SK-N-SH (cell line): ENCODE results near the gene CARM1. TPM values are rescaled to one million over a fixed set of nuclear protein-coding genes. Genes with fewer than 3 reads are reported as not detected.

Experiments
- CTCF ChIA-PET: fragments of 300-600, 350-600 bp; formaldehyde crosslinking; extraction: SDS; loops from one replicate; lab custom pipeline; 2021; lab: Yijun Ruan, JAX
- POLR2A ChIA-PET: fragments of 350-600 bp; sonication (Branson Sonifier 250); formaldehyde crosslinking; extraction: SDS; loops from one replicate; lab custom pipeline; 2020; ENCODE audit warnings: antibody characterized with exemption, inconsistent platforms; lab: Yijun Ruan, JAX
- DNase-seq: peaks from one replicate; pipeline ENCODE4 v3.0.0; 2012
- H2AFZ ChIP-seq: fragments of 200-600 bp; sonication (generic); 2 replicates; pipeline ENCODE4 v1.8.1; 2016; ENCODE audit warnings: antibody characterized with exemption, mild to moderate bottlenecking, low read depth
- H3F3A ChIP-seq: fragments of 200-600 bp; sonication (generic); replicated peaks from 2 replicates; pipeline ENCODE3; 2016; ENCODE audit warnings: antibody characterized with exemption, mild to moderate bottlenecking; ENCODE audit not compliant: insufficient read depth
- H3K27ac ChIP-seq, 2 experiments: fragments of 200-500 bp in 1 of 2; fragments of 200-600 bp in 1 of 2; sonication (Bioruptor generic) in 1 of 2; sonication (generic), shearing (Covaris generic) in 1 of 2; 2 replicates each; pipeline versions ENCODE4 v1.5.1 to v1.6.1; 2014 to 2016; ENCODE audit warnings: low read depth in 2 of 2, inconsistent platforms in 1 of 2, low read length in 1 of 2, mild to moderate bottlenecking in 1 of 2, mixed read lengths in 1 of 2
- H3K27me3 ChIP-seq: fragments of 200-600 bp; sonication (generic), shearing (Covaris generic); 2 replicates; pipeline ENCODE4 v1.6.1; 2016; ENCODE audit warnings: mixed run types; ENCODE audit not compliant: insufficient read depth
- H3K36me3 ChIP-seq, 2 experiments: fragments of 200-500 bp in 1 of 2; fragments of 200-600 bp in 1 of 2; sonication (Bioruptor generic) in 1 of 2; sonication (generic) in 1 of 2; replicated peaks in 1 of 2; 2 replicates each; pipeline versions ENCODE3 to v1.5.1; 2014 to 2016; ENCODE audit warnings: low read length in 1 of 2, mild to moderate bottlenecking in 1 of 2; ENCODE audit not compliant: insufficient read depth in 2 of 2, control insufficient read depth in 1 of 2
- H3K4me1 ChIP-seq, 2 experiments: fragments of 200-500 bp in 1 of 2; fragments of 200-600 bp in 1 of 2; sonication (Bioruptor generic) in 1 of 2; sonication (generic), shearing (Covaris generic) in 1 of 2; 2 replicates each; pipeline versions ENCODE4 v1.5.1 to v1.6.1; 2014 to 2016; ENCODE audit warnings: low read depth in 1 of 2, low read length in 1 of 2, mixed run types in 1 of 2; ENCODE audit not compliant: insufficient read depth in 2 of 2, control insufficient read depth in 1 of 2
- H3K4me2 ChIP-seq: fragments of 200-600 bp; sonication (generic), shearing (Covaris generic); 2 replicates; pipeline ENCODE4 v1.6.1; 2017; ENCODE audit warnings: mixed run types
- H3K4me3 ChIP-seq, 2 experiments: fragments of 200-500 bp in 1 of 2; fragments of 200-600 bp in 1 of 2; sonication (Bioruptor generic) in 1 of 2; sonication (generic), shearing (Covaris generic) in 1 of 2; 2 replicates each; pipeline versions ENCODE4 v1.5.1 to v1.8.1; 2014 to 2016; ENCODE audit warnings: low read depth in 2 of 2, inconsistent platforms in 1 of 2, low read length in 1 of 2, mild to moderate bottlenecking in 1 of 2, mixed read lengths in 1 of 2, moderate library complexity in 1 of 2
- H3K79me2 ChIP-seq: fragments of 200-600 bp; sonication (generic); 2 replicates; pipeline ENCODE4 v1.8.1; 2017; ENCODE audit warnings: mild to moderate bottlenecking; ENCODE audit not compliant: insufficient read depth
- H3K9ac ChIP-seq: fragments of 200-600 bp; sonication (generic); 2 replicates; pipeline ENCODE4 v1.6.1; 2017; ENCODE audit warnings: mixed run types
- H3K9me2 ChIP-seq: fragments of 200-600 bp; sonication (generic); 2 replicates; pipeline ENCODE4 v1.6.1; 2017; ENCODE audit warnings: mixed run types
- H3K9me3 ChIP-seq: fragments of 200-600 bp; sonication (generic); 2 replicates; pipeline ENCODE4 v1.6.1; 2017; ENCODE audit warnings: mixed run types, mild to moderate bottlenecking, moderate library complexity
- H4K20me1 ChIP-seq: fragments of 200-600 bp; sonication (generic); 2 replicates; pipeline ENCODE4 v1.6.1; 2017; ENCODE audit warnings: mild to moderate bottlenecking, mixed run types; ENCODE audit not compliant: insufficient read depth
- CHD2 ChIP-seq: fragments of 150-350 bp; IDR thresholded peaks from 2 replicates; pipeline ENCODE4 v1.6.1; 2018; ENCODE audit warnings: low read length; ENCODE audit not compliant: partially characterized antibody
- EZH2phosphoT487 ChIP-seq: fragments of 200-600 bp; sonication (generic); IDR thresholded peaks from 2 replicates; pipeline ENCODE4 v1.6.1; 2017; ENCODE audit warnings: low read depth, mixed run types, mild to moderate bottlenecking, antibody characterized with exemption, moderate library complexity, borderline replicate concordance
- GATA2 ChIP-seq: sonication (generic); formaldehyde crosslinking; IDR thresholded peaks from 2 replicates; pipeline ENCODE4 v1.5.0; 2020; ENCODE audit warnings: mild to moderate bottlenecking, missing genetic modification reagents
- SIN3A ChIP-seq: IDR thresholded peaks from 2 replicates; pipeline ENCODE4 v1.6.1; 2012; ENCODE audit warnings: low read depth, mild to moderate bottlenecking, low read length, moderate library complexity, borderline replicate concordance
- TAF1 ChIP-seq: IDR thresholded peaks from 2 replicates; pipeline ENCODE4 v1.6.1; 2012; ENCODE audit warnings: low read depth, mild to moderate bottlenecking, low read length, moderate library complexity, borderline replicate concordance
- USF1 ChIP-seq: IDR thresholded peaks from 2 replicates; pipeline ENCODE4 v1.4.0; 2012; ENCODE audit warnings: low read depth, borderline replicate concordance
- USF2 ChIP-seq: fragments of 150-350 bp; IDR thresholded peaks from 2 replicates; pipeline ENCODE4 v1.6.1; 2017; ENCODE audit warnings: antibody characterized with exemption, low read length, low read depth, borderline replicate concordance
- WGBS: methylation state at CpG from one replicate; pipeline ENCODE4 v1.1.6; 2017; ENCODE audit warnings: low lambda C conversion rate; 5-methylcytosine and 5-hydroxymethylcytosine counted together
- polyA plus RNA-seq, 3 experiments: library from polyadenylated mRNA; depleted of rRNA; stranded (reverse); fragments of >200 nt; gene quantifications; 2 replicates each; pipeline ENCODE4 v1.2.3, GENCODE V29; 2012

CARM1 gene
- polyA plus RNA-seq, 1 of the 3 experiments (the other 2 are of a cell fraction) = 62.2 TPM

GRCh38 chr19:10907925-10908324 is 36.6 kb downstream of the CARM1 start:
- H3F3A ChIP-seq = no peaks in the 10 kb centered on the region
- ChIA-PET POLR2A (no interaction called here), CTCF (interaction anchor here (0.6 to 1.5 kb wide), 4 partner anchors 9 to 37 kb away, joined by 3 to 6 read pairs (median 4); no protein-coding TSS in a partner anchor)
- H3K9me3 ChIP-seq = no peaks in the 10 kb centered on the region
- no peaks in the 10 kb centered on the region for H3K9me2 ChIP-seq
- H3K27me3 ChIP-seq = no peaks in the 10 kb centered on the region
- peaks cover 5 to 30% of the 10 kb centered on the region in 2 experiments for H3K36me3 ChIP-seq
- H3K4me1 ChIP-seq = no peaks in the 10 kb centered on the region
- no peak overlapping the region for H3K4me3 ChIP-seq
- no peak overlapping the region for H3K9ac ChIP-seq
- TF ChIP-seq EZH2phosphoT487 = no peak
- H4K20me1 ChIP-seq = peaks cover 9% of the 10 kb centered on the region; the same call in 1 of the 2 replicates
- no peak overlapping the region for H2AFZ ChIP-seq
- H3K79me2 ChIP-seq = peaks cover 22% of the 10 kb centered on the region; the same call in 1 of the 2 replicates
- H3K27ac ChIP-seq = no peak overlapping the region
- no peak for DNase-seq
- WGBS = 93% methylated on average over 5 of the region's 14 CpGs
- H3K4me2 ChIP-seq = no peak overlapping the region

- Histone ChIP-seq H3F3A (no peaks in the 10 kb centered on the region), H3K9me3 (no peaks in the 10 kb centered on the region), H3K4me2 (no peak overlapping the region), H3K27ac (no peak overlapping the region), H3K27me3 (no peaks in the 10 kb centered on the region), H3K4me3 (no peak overlapping the region), H3K4me1 (no peaks in the 10 kb centered on the region), H3K9ac (no peak overlapping the region), H3K9me2 (no peaks in the 10 kb centered on the region), H3K79me2 (peaks cover 16% of the 10 kb centered on the region; the same call in 1 of the 2 replicates), H3K36me3 (peaks cover 5 to 30% of the 10 kb centered on the region in 2 experiments), H4K20me1 (peaks cover 6% of the 10 kb centered on the region; the same call in 1 of the 2 replicates), H2AFZ (no peak overlapping the region)
- ChIA-PET POLR2A (no interaction called here), CTCF (interaction anchor here (0.8 to 1.5 kb wide), 4 partner anchors 10 to 37 kb away, joined by 3 to 6 read pairs (median 4); no protein-coding TSS in a partner anchor)
- TF ChIP-seq TAF1 (no peak), SIN3A (no peak), USF1 (no peak), GATA2 (no peak), USF2 (no peak), CHD2 (no peak)
- no peak for DNase-seq
- WGBS = 98% methylated on average over 11 of the region's 17 CpGs
These were observed 37.1 kb downstream of the CARM1 start for GRCh38 chr19:10908380-10908960.
